Stimulated activated CD8-positive, alpha-beta memory T cell treated with anti-CD3 and anti-CD28 coated beads, Interleukin-12 subunit alpha, Interleukin-12 subunit beta, amount 100 ng/mL, for 1 hour (primary cell): Measurements from ENCODE around the gene KCNH3.
"Not testable (repeated sequence)": the region's sequence is repeated elsewhere in the genome, so short reads cannot be mapped to it uniquely, and the experiment has no call there.

Experiments
- DNase-seq: peaks from one replicate; pipeline ENCODE4 v3.0.0-alpha.2; 2020; ENCODE audit warnings: low read depth

The KCNH3 gene

GRCh38 chr12:49529414-49529813 is 9.4 kb upstream of the KCNH3 start:
- DNase-seq, result no peak

GRCh38 chr12:49531745-49532144 is 7.1 kb upstream of the KCNH3 start:
- no peak for DNase-seq

- no peak for DNase-seq
Observed at GRCh38 chr12:49533331-49533730, 5.5 kb upstream of the KCNH3 start.

- DNase-seq, result not testable (repeated sequence)
Observed at GRCh38 chr12:49534122-49534521, 4.7 kb upstream of the KCNH3 start.

- DNase-seq, result no peak
Observed at GRCh38 chr12:49534731-49535278, 4.0 kb upstream of the KCNH3 start.

GRCh38 chr12:49535921-49536525 is 2.8 kb upstream of the KCNH3 start:
- DNase-seq, result no peak

GRCh38 chr12:49536526-49537071 is 2.2 kb upstream of the KCNH3 start:
- no peak for DNase-seq

GRCh38 chr12:49537231-49537751 is 1.5 kb upstream of the KCNH3 start:
- no peak for DNase-seq

GRCh38 chr12:49537752-49538509 is 899 bp upstream of the KCNH3 start:
- no peak for DNase-seq

- no peak for DNase-seq
Observed at GRCh38 chr12:49539406-49540228, 787 bp downstream of the KCNH3 start.

GRCh38 chr12:49540229-49541139 is 1.7 kb downstream of the KCNH3 start:
- DNase-seq, result no peak

GRCh38 chr12:49541140-49541861 is 2.5 kb downstream of the KCNH3 start:
- DNase-seq, result no peak

GRCh38 chr12:49541911-49542505 is 3.2 kb downstream of the KCNH3 start:
- DNase-seq, result no peak

- DNase-seq, result no peak
Observed at GRCh38 chr12:49542592-49543160, 3.8 kb downstream of the KCNH3 start.

- no peak for DNase-seq
Observed at GRCh38 chr12:49543221-49543913, 4.5 kb downstream of the KCNH3 start.

- DNase-seq, result no peak
Observed at GRCh38 chr12:49543914-49544815, 5.3 kb downstream of the KCNH3 start.

GRCh38 chr12:49545815-49546214 is 7.0 kb downstream of the KCNH3 start:
- DNase-seq, result no peak

GRCh38 chr12:49546481-49546880 is 7.7 kb downstream of the KCNH3 start:
- DNase-seq, result no peak
